Measurements from ENCODE around the gene HELB.
"Not testable (repeated sequence)": the region's sequence is repeated elsewhere in the genome, so short reads cannot be mapped to it uniquely, and the experiment has no call there.

Gene HELB

GRCh38 chr12:66297080-66297479, 5.2 kb upstream of the HELB start:
- DNase-seq (ENCODE audit: low read depth), result no peak
- H3K4me3 ChIP-seq (replicated peaks; ENCODE audit: low read depth, low read length), result no peak overlapping the region
- TF ChIP-seq CTCF (IDR thresholded peaks at IDR 0.05; ENCODE audit: low read length, missing control alignments), result no peak

GRCh38 chr12:66297923-66298322, 4.4 kb upstream of the HELB start:
- H3K4me3 ChIP-seq (replicated peaks; ENCODE audit: low read depth, low read length), result no peak overlapping the region
- no peak for DNase-seq (ENCODE audit: low read depth)
- TF ChIP-seq CTCF (IDR thresholded peaks at IDR 0.05; ENCODE audit: low read length, missing control alignments), result no peak

GRCh38 chr12:66302827-66303169, 505 bp downstream of the HELB start:
- no peak for DNase-seq (ENCODE audit: low read depth)
- H3K4me3 ChIP-seq (replicated peaks; ENCODE audit: low read depth, low read length), result peak overlapping the region; percentile 69
- TF ChIP-seq CTCF (IDR thresholded peaks at IDR 0.05; ENCODE audit: low read length, missing control alignments), result no peak

GRCh38 chr12:66303316-66303804, 1.1 kb downstream of the HELB start:
- peak overlapping the region; percentile 69 for H3K4me3 ChIP-seq (replicated peaks; ENCODE audit: low read depth, low read length)
- DNase-seq (ENCODE audit: low read depth), result not testable (repeated sequence)

- no peak for DNase-seq (ENCODE audit: low read depth)
- H3K4me3 ChIP-seq (replicated peaks; ENCODE audit: low read depth, low read length), result no peak overlapping the region
- TF ChIP-seq CTCF (IDR thresholded peaks at IDR 0.05; ENCODE audit: low read length, missing control alignments), result no peak
Measured at GRCh38 chr12:66304296-66304900, 2.1 kb downstream of the HELB start.

GRCh38 chr12:66309606-66310005, 7.3 kb downstream of the HELB start:
- no peak overlapping the region for H3K4me3 ChIP-seq (replicated peaks; ENCODE audit: low read depth, low read length)
- no peak for TF ChIP-seq CTCF (IDR thresholded peaks at IDR 0.05; ENCODE audit: low read length, missing control alignments)
- DNase-seq (ENCODE audit: low read depth), result no peak

GRCh38 chr12:66312189-66312588, 9.9 kb downstream of the HELB start:
- TF ChIP-seq CTCF (IDR thresholded peaks at IDR 0.05; ENCODE audit: low read length, missing control alignments), result no peak
- H3K4me3 ChIP-seq (replicated peaks; ENCODE audit: low read depth, low read length), result no peak overlapping the region
- DNase-seq (ENCODE audit: low read depth), result no peak

Data from fibroblast of pulmonary artery (primary cell).